NCI-H345 treated with DMSO at 0.1 percent for 48 hours (cell line): Measurements from ENCODE around the gene TOGARAM1.
A peak's percentile ranks its signal among the peaks of the same experiment; 100 is the strongest.
"Not testable (repeated sequence)": the region's sequence is repeated elsewhere in the genome, so short reads cannot be mapped to it uniquely, and the experiment has no call there.

Source experiments
- DNase-seq: peaks from one replicate; lab custom pipeline; 2025; ENCODE audit not compliant: unreplicated experiment; lab: John Stamatoyannopoulos, UW

The TOGARAM1 gene

GRCh38 chr14:45039390-45039789, 77.4 kb downstream of the TOGARAM1 start:
- no peak for DNase-seq

- no peak for DNase-seq
Observed at GRCh38 chr14:45041641-45042040, 79.7 kb downstream of the TOGARAM1 start.

- DNase-seq = no peak
Observed at GRCh38 chr14:45044638-45045037, 82.6 kb downstream of the TOGARAM1 start.

- no peak for DNase-seq
Observed at GRCh38 chr14:45048385-45048784, 86.4 kb downstream of the TOGARAM1 start.

GRCh38 chr14:45051180-45051579, 89.2 kb downstream of the TOGARAM1 start:
- no peak for DNase-seq

- no peak for DNase-seq
Observed at GRCh38 chr14:45051896-45052295, 89.9 kb downstream of the TOGARAM1 start.

- DNase-seq = no peak
Observed at GRCh38 chr14:45057349-45057748, 95.4 kb downstream of the TOGARAM1 start.

GRCh38 chr14:45057881-45058364, 95.9 kb downstream of the TOGARAM1 start:
- DNase-seq = no peak

- DNase-seq = no peak
Observed at GRCh38 chr14:45060551-45060950, 98.6 kb downstream of the TOGARAM1 start.

- DNase-seq = no peak
Observed at GRCh38 chr14:45065540-45065939, 103.5 kb downstream of the TOGARAM1 start.

- no peak for DNase-seq
Observed at GRCh38 chr14:45065956-45066355, 104.0 kb downstream of the TOGARAM1 start.

GRCh38 chr14:45066667-45067066, 104.7 kb downstream of the TOGARAM1 start:
- no peak for DNase-seq

- DNase-seq = no peak
Observed at GRCh38 chr14:45068396-45068795, 106.4 kb downstream of the TOGARAM1 start.

- DNase-seq = no peak
Observed at GRCh38 chr14:45070215-45070614, 108.2 kb downstream of the TOGARAM1 start.

GRCh38 chr14:45072126-45072525, 110.1 kb downstream of the TOGARAM1 start:
- DNase-seq = no peak

- DNase-seq = no peak
Observed at GRCh38 chr14:45073231-45073879, 111.4 kb downstream of the TOGARAM1 start.

- DNase-seq = no peak
Observed at GRCh38 chr14:45078323-45078722, 116.3 kb downstream of the TOGARAM1 start.

- DNase-seq = not testable (repeated sequence)
Observed at GRCh38 chr14:45080416-45080968, 118.5 kb downstream of the TOGARAM1 start.

GRCh38 chr14:45081096-45081495, 119.1 kb downstream of the TOGARAM1 start:
- DNase-seq = not testable (repeated sequence)

GRCh38 chr14:45082420-45082819, 120.4 kb downstream of the TOGARAM1 start:
- DNase-seq = no peak

- DNase-seq = no peak
Observed at GRCh38 chr14:45083617-45083975, 121.6 kb downstream of the TOGARAM1 start.

GRCh38 chr14:45083976-45084722, 122.2 kb downstream of the TOGARAM1 start, which contains the start of gene PRPF39:
PRPF39 (plus strand) TSS chr14:45084116; CDS start chr14:45095240, 11,124 bp downstream.
- DNase-seq = peak; percentile 90
